Stimulated activated memory B cell treated with anti-CD40 and anti-IgM and Interleukin-4, amounts not matched to agents 10 μg/mL and 1 μg/mL and 100 μg/mL, for 72 hours (primary cell): ENCODE measurements around the gene SH3BP5.
A peak's percentile ranks its signal among the peaks of the same experiment; 100 is the strongest.
"Not testable (repeated sequence)": the region's sequence is repeated elsewhere in the genome, so short reads cannot be mapped to it uniquely, and the experiment has no call there.

Source experiments
- ATAC-seq: fragments of 150-1000 bp; cut with Tn5 transposase; 2 replicates; pipeline ENCODE4 v1.10.0; 2021
- H3K27ac Mint-ChIP-seq: one replicate; pipeline ENCODE4 v1.8.0; 2022; ENCODE audit warnings: mild to moderate bottlenecking, mixed read lengths
- H3K27me3 Mint-ChIP-seq: one replicate; pipeline ENCODE4 v1.8.0; 2022; ENCODE audit warnings: mixed read lengths
- H3K36me3 Mint-ChIP-seq: one replicate; pipeline ENCODE4 v1.8.0; 2022; ENCODE audit warnings: mixed read lengths
- H3K4me1 Mint-ChIP-seq: one replicate; pipeline ENCODE4 v1.8.0; 2022; ENCODE audit warnings: mixed read lengths
- H3K4me3 Mint-ChIP-seq: one replicate; pipeline ENCODE4 v1.8.0; 2022; ENCODE audit warnings: mild to moderate bottlenecking, moderate library complexity, mixed read lengths
- H3K9me3 Mint-ChIP-seq: one replicate; pipeline ENCODE4 v1.8.0; 2022; ENCODE audit warnings: mixed read lengths

SH3BP5 gene

DNA sequence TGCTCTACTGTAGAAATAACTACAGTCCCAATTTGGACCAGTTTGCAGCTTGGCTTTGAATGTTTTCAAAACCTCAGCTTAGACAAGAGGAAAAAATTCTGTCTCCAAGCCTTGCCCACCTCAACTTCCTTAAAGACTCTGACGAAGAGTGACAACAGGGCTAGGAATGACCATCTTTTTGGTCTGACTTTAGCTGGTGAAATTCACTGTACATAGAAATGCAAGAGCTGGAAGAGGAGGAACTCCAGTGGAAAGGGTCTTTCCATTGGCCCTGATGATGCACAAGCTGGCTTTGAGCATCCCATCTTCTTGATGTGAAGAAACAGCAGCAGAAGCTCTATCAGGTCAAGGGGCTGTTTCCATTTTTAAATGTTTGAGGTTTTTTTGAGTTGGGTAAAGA, 22.7 kb upstream of the SH3BP5 start:
- Mint-ChIP-seq H3K4me3 (no peak overlapping the region), H3K27me3 (no peaks in the 10 kb centered on the region), H3K9me3 (peaks cover 9% of the 10 kb centered on the region), H3K27ac (no peak overlapping the region), H3K36me3 (peaks cover 6% of the 10 kb centered on the region), H3K4me1 (peaks cover 27% of the 10 kb centered on the region)
- ATAC-seq, result no peak

DNA sequence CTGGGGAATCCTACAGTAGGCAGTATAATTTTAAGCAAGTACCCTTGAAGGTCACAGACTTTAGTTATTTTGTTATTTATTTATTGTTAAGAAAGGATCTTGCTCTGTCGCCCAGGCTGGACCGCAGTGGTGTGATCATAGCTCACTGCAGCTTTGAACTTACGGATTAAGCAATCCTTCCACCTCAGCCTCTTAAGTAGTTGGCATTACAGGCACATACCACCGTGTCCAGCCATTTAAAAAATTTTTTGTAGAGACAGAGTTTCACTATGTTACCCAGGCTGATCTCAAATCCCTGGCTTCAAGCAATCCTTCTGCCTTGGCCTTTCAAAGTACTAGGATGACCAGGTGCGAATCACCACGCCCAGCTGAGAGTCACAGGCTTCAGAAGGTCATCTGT, 22.1 kb upstream of the SH3BP5 start:
- no peak for ATAC-seq
- no peak overlapping the region for H3K27ac Mint-ChIP-seq
- H3K27me3 Mint-ChIP-seq, result no peaks in the 10 kb centered on the region
- peaks cover 10% of the 10 kb centered on the region for H3K9me3 Mint-ChIP-seq
- H3K4me3 Mint-ChIP-seq, result no peak overlapping the region
- H3K4me1 Mint-ChIP-seq, result peaks cover 27% of the 10 kb centered on the region
- peaks cover 8% of the 10 kb centered on the region for H3K36me3 Mint-ChIP-seq

DNA sequence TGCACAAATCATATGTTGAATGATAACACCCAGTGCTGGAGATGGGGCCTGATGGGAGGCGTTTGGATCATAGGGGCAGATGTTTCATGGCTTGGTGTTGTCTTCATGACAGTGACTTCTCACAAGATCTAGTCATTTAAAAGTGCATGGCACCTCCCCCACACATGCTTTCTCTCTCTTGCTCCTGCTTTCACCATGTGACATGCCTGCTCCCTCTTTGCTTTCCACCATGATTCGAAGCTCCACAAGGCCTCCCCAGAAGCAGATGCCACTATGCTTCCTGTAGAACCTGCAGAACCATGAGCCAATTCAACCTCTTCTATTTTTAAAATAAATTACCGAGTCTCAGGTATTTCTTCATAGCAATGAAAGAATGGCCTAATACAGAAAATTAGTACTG, 17.8 kb upstream of the SH3BP5 start:
- Mint-ChIP-seq H3K4me1 (peaks cover 41% of the 10 kb centered on the region), H3K36me3 (peaks cover 8% of the 10 kb centered on the region), H3K27me3 (no peaks in the 10 kb centered on the region), H3K9me3 (peaks cover 10% of the 10 kb centered on the region), H3K27ac (peak overlapping the region; percentile 42), H3K4me3 (no peak overlapping the region)
- no peak for ATAC-seq

DNA sequence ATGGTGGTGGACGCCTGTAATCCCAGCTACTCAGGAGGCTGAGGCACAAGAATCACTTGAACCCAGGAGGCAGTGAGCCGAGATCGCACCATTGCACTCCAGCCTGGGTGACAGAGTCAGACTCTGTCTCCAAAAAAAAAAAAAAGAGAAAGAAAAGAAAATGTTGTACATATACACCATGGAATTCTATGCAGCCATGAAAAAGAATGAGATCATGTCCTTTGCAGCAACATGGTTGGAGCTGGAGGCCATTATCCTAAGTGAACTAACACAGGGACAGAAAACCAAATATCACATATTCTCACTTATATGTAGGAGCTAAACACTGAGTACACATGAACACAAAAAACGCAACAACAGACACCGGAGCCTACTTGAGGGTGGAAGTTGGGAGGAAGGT, 17.1 kb upstream of the SH3BP5 start:
- not testable (repeated sequence) for H3K27ac Mint-ChIP-seq, H3K27me3 Mint-ChIP-seq, H3K36me3 Mint-ChIP-seq, ATAC-seq, H3K4me3 Mint-ChIP-seq, H3K9me3 Mint-ChIP-seq
- peaks cover 43% of the 10 kb centered on the region for H3K4me1 Mint-ChIP-seq

DNA sequence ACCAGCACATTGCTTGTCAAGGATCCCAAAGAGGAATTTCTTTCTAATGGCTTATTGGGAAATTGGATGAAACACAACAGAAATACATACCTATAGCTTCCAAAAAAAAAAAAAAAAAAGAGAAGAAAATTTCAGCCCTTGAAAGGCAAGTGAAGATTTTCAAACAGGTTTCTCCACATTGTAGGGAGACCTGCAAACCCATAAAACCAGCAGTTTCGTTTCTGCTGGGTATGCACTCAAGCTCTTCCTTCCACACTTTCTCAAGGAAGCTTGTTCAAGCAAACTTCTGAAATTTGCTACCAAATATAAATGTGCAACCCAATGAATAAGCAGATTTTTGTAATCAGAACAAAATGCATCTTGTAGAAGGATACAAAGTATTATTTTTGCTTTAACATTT, 15.9 kb upstream of the SH3BP5 start:
- Mint-ChIP-seq H3K27me3 (no peaks in the 10 kb centered on the region), H3K4me3 (no peak overlapping the region), H3K36me3 (peaks cover 8% of the 10 kb centered on the region), H3K9me3 (peaks cover 10% of the 10 kb centered on the region), H3K4me1 (peaks cover 50% of the 10 kb centered on the region), H3K27ac (peak overlapping the region; percentile 82)
- ATAC-seq, result no peak

DNA sequence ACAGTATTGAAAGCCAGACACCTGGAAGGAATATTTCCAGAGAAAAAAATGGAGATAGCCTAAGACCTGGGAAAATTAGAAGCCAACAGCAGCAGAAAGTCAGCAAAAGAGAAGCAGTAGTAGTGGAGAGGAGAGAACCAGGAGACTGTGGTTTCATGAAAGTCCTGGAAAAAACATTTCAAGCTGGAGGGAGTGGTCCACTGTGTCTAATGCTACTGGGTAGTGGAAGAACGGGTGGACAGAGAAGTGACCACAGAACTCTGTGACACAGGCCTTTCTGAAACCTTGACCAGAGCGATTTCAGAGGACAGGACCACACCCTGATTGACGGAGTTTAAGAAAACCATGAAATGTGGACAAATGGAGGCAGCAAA, 15.3 kb upstream of the SH3BP5 start:
- no peaks in the 10 kb centered on the region for H3K27me3 Mint-ChIP-seq
- no peak for ATAC-seq
- peaks cover 10% of the 10 kb centered on the region for H3K9me3 Mint-ChIP-seq
- H3K27ac Mint-ChIP-seq, result peak overlapping the region; percentile 82
- H3K4me1 Mint-ChIP-seq, result peaks cover 50% of the 10 kb centered on the region
- H3K4me3 Mint-ChIP-seq, result no peak overlapping the region
- peaks cover 8% of the 10 kb centered on the region for H3K36me3 Mint-ChIP-seq

DNA sequence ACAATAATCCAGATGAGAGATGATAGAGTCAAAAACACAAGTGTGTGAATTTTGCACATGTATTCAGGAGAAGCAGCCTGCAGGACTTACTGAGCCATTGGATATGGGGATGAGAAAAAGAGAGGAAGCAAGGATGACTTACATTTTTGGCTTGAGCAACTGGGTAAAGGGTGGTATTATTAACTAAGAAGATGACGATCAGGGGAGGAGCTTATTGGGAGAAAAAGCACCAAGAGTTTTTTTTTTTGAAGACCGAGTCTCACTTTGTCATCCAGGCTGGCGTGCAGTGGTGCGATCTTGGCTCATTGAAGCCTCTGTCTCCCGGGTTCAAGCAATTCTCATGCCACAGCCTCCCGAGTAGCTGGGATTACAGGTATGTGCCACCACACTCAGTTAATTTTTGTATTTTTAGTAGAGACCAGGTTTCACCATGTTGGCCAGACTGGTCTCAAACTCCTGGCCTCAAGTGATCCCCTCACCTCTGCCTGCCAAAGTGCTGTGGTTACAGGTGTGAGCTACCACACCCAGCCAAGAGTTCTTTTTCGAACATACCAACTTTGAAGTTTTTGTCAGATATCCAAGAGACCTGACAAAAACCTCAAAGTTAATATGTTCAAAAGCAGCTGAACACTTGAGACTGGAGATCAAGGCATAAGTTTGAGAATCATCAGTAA, 14.8 kb upstream of the SH3BP5 start:
- no peak overlapping the region for H3K4me3 Mint-ChIP-seq
- peaks cover 8% of the 10 kb centered on the region for H3K36me3 Mint-ChIP-seq
- H3K4me1 Mint-ChIP-seq, result peaks cover 52% of the 10 kb centered on the region
- peaks cover 10% of the 10 kb centered on the region for H3K9me3 Mint-ChIP-seq
- no peaks in the 10 kb centered on the region for H3K27me3 Mint-ChIP-seq
- ATAC-seq, result no peak
- peak overlapping the region; percentile 82 for H3K27ac Mint-ChIP-seq

DNA sequence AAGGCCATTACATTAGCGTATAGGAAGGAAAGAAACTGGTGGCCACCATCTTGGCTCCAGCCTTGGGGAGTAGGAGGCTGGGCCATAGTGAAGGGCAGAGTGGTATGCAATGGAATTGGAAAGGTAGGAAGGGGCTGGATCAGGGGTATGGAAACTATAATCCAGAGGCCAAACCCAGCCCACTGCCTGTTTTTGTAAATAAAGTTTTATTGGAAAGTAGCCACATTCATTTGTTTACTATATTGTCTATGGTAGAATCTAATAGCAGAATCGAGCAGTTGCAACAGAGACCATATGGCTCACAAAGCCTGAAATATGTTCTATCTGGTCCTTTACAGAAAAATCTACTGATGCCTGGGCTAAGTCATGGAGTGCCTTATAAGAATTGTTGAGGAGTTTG, 14.1 kb upstream of the SH3BP5 start:
- Mint-ChIP-seq H3K27me3 (no peaks in the 10 kb centered on the region), H3K36me3 (peaks cover 8% of the 10 kb centered on the region), H3K27ac (peak overlapping the region; percentile 82), H3K9me3 (peaks cover 8% of the 10 kb centered on the region), H3K4me1 (peaks cover 59% of the 10 kb centered on the region), H3K4me3 (no peak overlapping the region)
- ATAC-seq, result no peak

DNA sequence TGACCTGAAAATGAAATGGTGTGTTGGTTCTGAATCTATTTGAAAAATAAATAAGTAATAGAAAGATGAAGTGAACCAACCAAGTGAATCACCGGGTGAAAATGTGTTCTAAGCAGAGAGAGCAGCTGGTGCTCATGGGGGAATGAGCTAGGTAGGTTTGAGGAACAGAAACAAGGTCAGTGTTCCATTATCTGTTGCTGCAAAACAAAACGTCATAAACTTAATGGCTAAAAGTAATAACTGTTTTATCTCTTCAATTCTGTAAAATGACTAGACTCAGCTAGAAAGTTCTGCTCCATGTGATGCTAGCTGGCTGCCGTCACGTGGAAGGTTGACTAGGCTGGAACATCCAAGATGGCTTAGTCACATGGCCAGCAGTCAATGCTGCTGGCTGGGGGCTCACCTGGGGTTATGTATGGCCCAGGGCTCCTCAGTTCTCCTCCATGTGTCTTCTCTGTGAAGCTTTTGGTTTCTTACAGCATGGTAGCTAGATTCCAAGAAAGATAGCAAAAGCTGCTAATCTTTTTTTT, 13.3 kb upstream of the SH3BP5 start:
- ATAC-seq, result peak; percentile 98
- Mint-ChIP-seq H3K4me1 (peaks cover 66% of the 10 kb centered on the region), H3K27me3 (no peaks in the 10 kb centered on the region), H3K27ac (peak overlapping the region; percentile 82), H3K36me3 (peaks cover 8% of the 10 kb centered on the region), H3K4me3 (no peak overlapping the region), H3K9me3 (peaks cover 6% of the 10 kb centered on the region)

DNA sequence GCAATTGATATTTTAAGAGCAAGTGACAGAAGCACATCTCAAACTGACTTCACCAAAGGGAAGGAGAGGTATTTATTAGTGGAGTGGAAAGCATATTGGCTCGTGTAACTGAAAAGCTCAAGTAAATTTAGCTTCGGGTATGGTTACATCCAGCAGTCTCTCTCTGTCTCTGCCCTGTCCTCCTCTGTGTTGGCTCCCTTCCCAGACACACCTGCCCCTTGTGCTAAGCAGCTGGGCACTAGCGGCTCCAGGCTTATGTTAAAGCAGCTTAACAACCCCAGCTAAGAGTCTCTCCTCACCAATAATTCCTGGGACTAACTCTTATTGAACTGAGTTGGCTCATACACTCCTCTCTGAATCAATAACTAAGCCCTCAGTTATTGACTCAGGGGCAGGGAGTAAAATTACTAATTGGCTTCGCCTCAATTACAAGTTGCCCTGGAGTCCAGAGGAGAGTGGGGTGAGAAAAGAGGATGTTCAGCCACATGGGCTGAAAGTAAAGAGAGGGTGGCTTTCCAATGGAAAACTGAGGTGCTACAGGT, 12.8 kb upstream of the SH3BP5 start:
- H3K36me3 Mint-ChIP-seq, result peaks cover 2% of the 10 kb centered on the region
- H3K4me1 Mint-ChIP-seq, result peaks cover 70% of the 10 kb centered on the region
- peak overlapping the region; percentile 6 for H3K4me3 Mint-ChIP-seq
- H3K27me3 Mint-ChIP-seq, result no peaks in the 10 kb centered on the region
- peak overlapping the region; percentile 82 for H3K27ac Mint-ChIP-seq
- peaks cover 1% of the 10 kb centered on the region for H3K9me3 Mint-ChIP-seq
- ATAC-seq, result peak; percentile 37

DNA sequence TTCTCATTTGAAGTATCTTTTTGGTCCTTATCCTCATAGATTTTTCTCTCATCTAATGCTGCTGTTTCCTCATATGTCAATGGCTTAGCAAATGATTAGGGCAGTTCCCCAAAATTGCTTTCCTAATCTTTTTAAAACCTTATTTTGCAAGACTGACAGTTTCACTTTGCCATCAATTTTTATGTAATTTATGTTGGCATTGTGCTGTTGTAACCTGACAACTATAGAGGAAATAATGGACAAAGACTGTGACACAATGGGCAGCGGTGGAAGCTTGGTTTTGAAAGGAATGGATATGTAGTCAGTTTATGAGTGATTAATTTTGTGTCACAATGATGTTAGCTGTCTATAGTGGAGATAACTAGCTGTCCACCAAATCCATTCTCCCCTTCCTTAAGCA, 10.6 kb upstream of the SH3BP5 start:
- Mint-ChIP-seq H3K27ac (peak overlapping the region; percentile 82), H3K4me1 (peaks cover 81% of the 10 kb centered on the region), H3K36me3 (no peaks in the 10 kb centered on the region), H3K9me3 (no peaks in the 10 kb centered on the region), H3K4me3 (no peak overlapping the region), H3K27me3 (no peaks in the 10 kb centered on the region)
- ATAC-seq, result no peak

DNA sequence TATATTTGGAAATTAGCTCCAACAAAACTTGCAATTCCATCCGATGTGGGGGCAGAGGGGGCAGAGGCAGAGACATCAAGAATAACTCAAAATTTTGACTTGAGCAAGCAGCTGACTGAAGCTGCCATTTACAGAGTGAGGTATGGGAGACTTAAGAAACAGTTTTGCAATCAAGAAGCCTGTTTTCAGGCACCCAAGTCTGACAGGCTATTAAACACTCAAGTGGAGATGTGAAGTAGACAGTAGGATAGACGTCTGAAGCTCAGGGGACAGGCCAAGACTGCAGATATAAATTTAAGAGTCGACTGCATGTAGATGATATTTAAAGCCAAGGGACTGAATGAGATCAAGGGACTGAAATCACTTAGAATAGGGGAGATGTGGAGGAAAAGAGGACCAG, 9.9 kb upstream of the SH3BP5 start:
- Mint-ChIP-seq H3K9me3 (no peaks in the 10 kb centered on the region), H3K36me3 (no peaks in the 10 kb centered on the region), H3K4me1 (peaks cover 74% of the 10 kb centered on the region), H3K27me3 (no peaks in the 10 kb centered on the region), H3K4me3 (no peak overlapping the region), H3K27ac (peak overlapping the region; percentile 49)
- no peak for ATAC-seq

DNA sequence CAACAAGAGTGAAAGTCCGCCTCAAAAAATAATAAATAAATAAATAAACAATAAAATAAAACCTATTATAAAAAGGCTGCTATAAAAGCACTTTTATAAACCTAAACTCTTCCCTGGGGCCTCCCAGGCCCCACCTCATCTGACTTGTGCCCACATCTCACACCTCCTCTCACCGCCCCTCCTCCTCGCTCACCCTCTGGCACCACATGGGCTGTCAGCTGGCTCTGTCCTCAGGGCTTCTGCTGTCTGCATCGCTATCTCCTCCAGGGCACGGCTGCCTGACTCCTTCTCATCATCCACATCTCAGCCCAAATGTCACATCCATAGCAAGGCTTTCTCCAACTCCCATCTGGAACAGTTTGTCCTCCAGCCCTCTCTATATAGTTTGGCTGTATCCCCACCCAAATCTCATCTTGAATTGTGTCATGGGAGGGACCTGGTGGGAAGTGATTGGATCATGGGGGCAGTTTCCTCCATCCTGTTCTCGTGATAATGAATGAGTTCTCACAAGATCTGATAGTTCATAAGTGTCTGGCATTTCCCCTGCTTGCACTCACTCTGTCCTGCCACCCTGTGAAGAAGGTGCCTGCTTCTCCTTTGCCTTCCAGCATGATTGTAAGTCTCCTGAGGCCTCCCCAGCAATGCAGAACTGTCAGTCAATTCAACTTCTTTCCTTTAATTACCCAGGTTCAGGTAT, 8.8 kb upstream of the SH3BP5 start:
- Mint-ChIP-seq H3K4me3 (peak overlapping the region; percentile 10), H3K27ac (peak overlapping the region; percentile 9)
- ATAC-seq, result no peak

DNA sequence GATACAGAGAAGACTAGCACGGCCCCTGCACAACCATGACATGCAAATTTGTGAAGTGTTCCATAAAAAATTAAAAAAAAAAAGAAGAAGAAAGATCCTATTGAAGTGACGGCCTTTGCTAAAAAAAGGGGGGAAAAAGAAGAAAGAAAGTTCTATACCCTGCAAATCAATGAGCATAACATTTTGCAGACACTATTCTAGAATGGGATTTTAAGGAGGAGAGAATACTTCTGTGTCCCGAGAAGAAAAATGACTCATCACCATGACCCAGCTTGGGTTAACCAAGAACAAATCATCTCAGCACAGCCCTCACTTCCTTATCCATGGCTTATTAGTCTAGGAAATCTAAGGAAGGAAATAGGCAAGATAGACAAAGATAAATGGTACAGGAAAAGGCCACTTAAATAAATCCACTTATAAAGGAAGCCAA, 7.4 kb upstream of the SH3BP5 start:
- no peaks in the 10 kb centered on the region for H3K27me3 Mint-ChIP-seq
- H3K4me1 Mint-ChIP-seq, result peaks cover 55% of the 10 kb centered on the region
- H3K9me3 Mint-ChIP-seq, result no peaks in the 10 kb centered on the region
- H3K36me3 Mint-ChIP-seq, result no peaks in the 10 kb centered on the region
- ATAC-seq, result no peak
- H3K4me3 Mint-ChIP-seq, result no peak overlapping the region
- no peak overlapping the region for H3K27ac Mint-ChIP-seq

More for the DNA sequence above, 8.8 kb upstream of the SH3BP5 start:
- H3K4me1 Mint-ChIP-seq, result peaks cover 63% of the 10 kb centered on the region
- no peaks in the 10 kb centered on the region for H3K9me3 Mint-ChIP-seq
- H3K27me3 Mint-ChIP-seq, result no peaks in the 10 kb centered on the region
- H3K36me3 Mint-ChIP-seq, result no peaks in the 10 kb centered on the region

DNA sequence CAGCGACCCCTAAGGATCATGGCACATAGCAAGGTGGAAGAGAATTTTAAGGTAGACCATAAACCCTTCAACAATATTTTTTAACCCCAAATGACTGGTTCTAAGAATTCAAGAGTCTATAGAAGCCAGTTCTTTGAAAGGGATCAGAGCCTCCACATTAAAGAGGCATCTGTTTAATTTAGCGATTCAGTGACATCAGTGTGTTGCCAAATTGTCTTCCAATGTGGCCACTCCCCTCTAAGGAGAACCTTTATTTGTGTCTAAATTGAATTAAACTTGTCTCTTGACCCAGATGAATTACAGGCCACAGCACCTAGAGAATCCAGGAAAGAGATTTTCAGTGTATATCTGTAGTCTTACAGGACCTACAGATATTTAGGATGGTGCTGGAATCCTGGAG, 6.6 kb upstream of the SH3BP5 start:
- Mint-ChIP-seq H3K9me3 (no peaks in the 10 kb centered on the region), H3K4me3 (no peak overlapping the region), H3K27ac (no peak overlapping the region), H3K36me3 (no peaks in the 10 kb centered on the region), H3K27me3 (no peaks in the 10 kb centered on the region), H3K4me1 (peaks cover 47% of the 10 kb centered on the region)
- ATAC-seq, result no peak

DNA sequence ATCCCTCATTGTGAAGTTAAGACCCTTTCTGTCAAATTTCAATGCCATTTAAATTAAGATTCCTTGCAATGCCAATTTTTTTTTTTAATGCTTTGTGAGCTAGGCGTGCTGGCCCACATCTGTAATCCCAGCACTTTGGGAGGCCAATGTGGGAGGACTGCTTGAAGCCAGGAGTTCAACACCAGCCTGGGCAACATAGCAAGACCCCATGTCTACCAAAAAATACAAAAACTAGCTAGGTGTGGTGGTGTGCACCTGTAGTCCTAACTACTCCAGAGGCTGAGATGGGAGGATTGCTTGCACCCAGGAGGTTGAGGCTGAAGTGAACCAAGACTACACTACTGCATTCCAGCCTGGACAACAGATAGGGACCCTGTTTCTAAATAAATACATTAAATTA, 5.6 kb upstream of the SH3BP5 start:
- H3K36me3 Mint-ChIP-seq, result no peaks in the 10 kb centered on the region
- no peaks in the 10 kb centered on the region for H3K9me3 Mint-ChIP-seq
- H3K27ac Mint-ChIP-seq, result no peak overlapping the region
- H3K4me3 Mint-ChIP-seq, result no peak overlapping the region
- peaks cover 48% of the 10 kb centered on the region for H3K4me1 Mint-ChIP-seq
- ATAC-seq, result no peak
- no peaks in the 10 kb centered on the region for H3K27me3 Mint-ChIP-seq
